ENCODE results near the gene PRKCH.

PRKCH gene

GRCh38 chr14:61510736-61511557 lies 189.6 kb downstream of the PRKCH start:
- Histone ChIP-seq H3K79me2 (ENCODE audit: insufficient read depth, low read length) (no peaks in the 10 kb centered on the region), H2AFZ (ENCODE audit: low read depth, low read length, severe bottlenecking) (no peak overlapping the region), H3F3A (ENCODE audit: insufficient read depth) (no peaks in the 10 kb centered on the region), H3K9me2 (replicated peaks; ENCODE audit: insufficient read depth, low read length) (no peaks in the 10 kb centered on the region), H3K4me2 (ENCODE audit: low read depth, low read length, poor library complexity, severe bottlenecking) (no peak overlapping the region), H3K9ac (ENCODE audit: low read length) (no peak overlapping the region), H3K9me3 (ENCODE audit: insufficient read depth, low read length) (no peaks in the 10 kb centered on the region), H3K36me3 (ENCODE audit: low read length) (no peaks in the 10 kb centered on the region), H3K27me3 (ENCODE audit: low read length) (no peaks in the 10 kb centered on the region), H4K20me1 (ENCODE audit: low read depth, low read length) (no peaks in the 10 kb centered on the region), H3K27ac (ENCODE audit: low read depth, low read length) (no peak overlapping the region), H3K4me3 (ENCODE audit: insufficient read depth, low read length, poor library complexity, severe bottlenecking) (no peak overlapping the region)
- no peak for TF ChIP-seq EZH2phosphoT487 (conservative IDR thresholded peaks at IDR 0.05; ENCODE audit: low read length)
- TF ChIP-seq CTCF (IDR thresholded peaks at IDR 0.05; ENCODE audit: insufficient read depth, low read length, poor library complexity, severe bottlenecking): no peak

- Histone ChIP-seq H3K79me2 (ENCODE audit: insufficient read depth, low read length) (no peaks in the 10 kb centered on the region), H4K20me1 (ENCODE audit: low read depth, low read length) (no peaks in the 10 kb centered on the region), H3K9me3 (ENCODE audit: insufficient read depth, low read length) (no peaks in the 10 kb centered on the region), H3K4me2 (ENCODE audit: low read depth, low read length, poor library complexity, severe bottlenecking) (no peak overlapping the region), H3K27ac (ENCODE audit: low read depth, low read length) (no peak overlapping the region), H3K36me3 (ENCODE audit: low read length) (no peaks in the 10 kb centered on the region), H3K9me2 (replicated peaks; ENCODE audit: insufficient read depth, low read length) (no peaks in the 10 kb centered on the region), H2AFZ (ENCODE audit: low read depth, low read length, severe bottlenecking) (no peak overlapping the region), H3K27me3 (ENCODE audit: low read length) (no peaks in the 10 kb centered on the region), H3F3A (ENCODE audit: insufficient read depth) (no peaks in the 10 kb centered on the region), H3K9ac (ENCODE audit: low read length) (no peak overlapping the region), H3K4me3 (ENCODE audit: insufficient read depth, low read length, poor library complexity, severe bottlenecking) (no peak overlapping the region)
- TF ChIP-seq EZH2phosphoT487 (conservative IDR thresholded peaks at IDR 0.05; ENCODE audit: low read length) (no peak), CTCF (IDR thresholded peaks at IDR 0.05; ENCODE audit: insufficient read depth, low read length, poor library complexity, severe bottlenecking) (no peak)
Measured at GRCh38 chr14:61511558-61511948, 190.2 kb downstream of the PRKCH start.

- Histone ChIP-seq H3K4me3 (ENCODE audit: insufficient read depth, low read length, poor library complexity, severe bottlenecking) (no peak overlapping the region), H3K27ac (ENCODE audit: low read depth, low read length) (no peak overlapping the region), H3K79me2 (ENCODE audit: insufficient read depth, low read length) (no peaks in the 10 kb centered on the region), H3K36me3 (ENCODE audit: low read length) (no peaks in the 10 kb centered on the region), H3K9me2 (replicated peaks; ENCODE audit: insufficient read depth, low read length) (no peaks in the 10 kb centered on the region), H2AFZ (ENCODE audit: low read depth, low read length, severe bottlenecking) (no peak overlapping the region), H4K20me1 (ENCODE audit: low read depth, low read length) (no peaks in the 10 kb centered on the region), H3K9me3 (ENCODE audit: insufficient read depth, low read length) (no peaks in the 10 kb centered on the region), H3K9ac (ENCODE audit: low read length) (no peak overlapping the region), H3K27me3 (ENCODE audit: low read length) (no peaks in the 10 kb centered on the region), H3K4me2 (ENCODE audit: low read depth, low read length, poor library complexity, severe bottlenecking) (no peak overlapping the region), H3F3A (ENCODE audit: insufficient read depth) (no peaks in the 10 kb centered on the region)
- TF ChIP-seq EZH2phosphoT487 (conservative IDR thresholded peaks at IDR 0.05; ENCODE audit: low read length) (no peak), CTCF (IDR thresholded peaks at IDR 0.05; ENCODE audit: insufficient read depth, low read length, poor library complexity, severe bottlenecking) (no peak)
Measured at GRCh38 chr14:61512026-61512834, 190.9 kb downstream of the PRKCH start.

Measured in SU-DHL-6 (cell line).